Choroid plexus epithelial cell (primary cell): ENCODE results near the gene COQ9.

ENCODE experiments used
- DNase-seq: peaks from one replicate; pipeline ENCODE4 v3.0.0-alpha.2; 2010; ENCODE audit warnings: low read depth
- H3K4me3 ChIP-seq: 2 replicates; pipeline ENCODE4 v1.5.1; 2011; ENCODE audit warnings: low read depth, mild to moderate bottlenecking, control low read depth, low read length, moderate library complexity
- TF ChIP-seq, protein P1 (sequence below): conservative IDR thresholded peaks from 2 replicates; pipeline ENCODE4 v1.5.1; 2011; ENCODE audit warnings: low read depth, mild to moderate bottlenecking, control low read depth, inconsistent platforms, low read length, moderate library complexity

The COQ9 gene

DNA sequence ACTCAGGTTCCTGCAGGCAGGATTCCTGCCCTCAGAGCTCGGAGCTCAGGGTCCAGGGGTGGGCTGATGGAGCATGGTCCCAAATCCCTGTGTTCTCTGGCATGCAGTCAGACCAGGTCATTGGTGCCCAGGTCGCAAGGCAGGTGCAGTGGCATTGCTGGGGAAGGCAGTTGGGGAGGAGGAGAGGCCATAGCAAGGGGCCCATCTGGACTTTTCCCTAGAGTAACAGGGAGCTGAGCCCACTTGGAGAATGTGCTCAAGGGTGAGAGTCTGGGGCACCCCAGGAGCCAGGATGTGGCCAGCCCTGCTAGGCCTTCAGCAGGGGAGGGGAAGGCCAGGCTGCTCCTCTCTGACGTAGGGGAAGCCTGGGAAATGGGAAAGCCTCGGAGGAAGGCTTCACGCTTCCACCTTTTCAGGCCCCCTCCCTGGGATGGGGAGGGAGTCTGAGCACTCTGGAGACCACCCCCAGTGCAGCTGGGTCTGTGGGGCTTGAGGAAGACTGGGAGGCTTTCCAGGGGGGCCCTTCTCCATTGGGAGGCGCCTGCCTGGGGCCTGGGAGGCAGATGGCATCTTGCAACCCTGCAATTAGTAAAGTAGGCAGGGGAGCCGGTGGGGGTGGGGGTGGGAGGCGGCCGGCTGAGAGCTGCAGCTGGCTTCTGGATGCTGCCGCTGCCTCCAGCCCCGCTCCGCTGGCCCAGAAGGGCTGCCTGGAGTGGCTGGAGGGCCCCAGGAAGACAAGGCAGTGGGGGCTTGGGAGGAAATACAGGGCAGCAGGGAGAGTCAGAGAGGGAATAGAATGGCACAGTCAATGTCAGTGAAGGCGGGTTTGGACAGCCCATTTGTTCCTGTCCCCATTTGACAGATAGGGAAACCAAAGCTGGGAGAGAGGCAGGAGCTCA lies 60.1 kb downstream of the COQ9 start:
- no peak for DNase-seq
- TF ChIP-seq, protein P1, sequence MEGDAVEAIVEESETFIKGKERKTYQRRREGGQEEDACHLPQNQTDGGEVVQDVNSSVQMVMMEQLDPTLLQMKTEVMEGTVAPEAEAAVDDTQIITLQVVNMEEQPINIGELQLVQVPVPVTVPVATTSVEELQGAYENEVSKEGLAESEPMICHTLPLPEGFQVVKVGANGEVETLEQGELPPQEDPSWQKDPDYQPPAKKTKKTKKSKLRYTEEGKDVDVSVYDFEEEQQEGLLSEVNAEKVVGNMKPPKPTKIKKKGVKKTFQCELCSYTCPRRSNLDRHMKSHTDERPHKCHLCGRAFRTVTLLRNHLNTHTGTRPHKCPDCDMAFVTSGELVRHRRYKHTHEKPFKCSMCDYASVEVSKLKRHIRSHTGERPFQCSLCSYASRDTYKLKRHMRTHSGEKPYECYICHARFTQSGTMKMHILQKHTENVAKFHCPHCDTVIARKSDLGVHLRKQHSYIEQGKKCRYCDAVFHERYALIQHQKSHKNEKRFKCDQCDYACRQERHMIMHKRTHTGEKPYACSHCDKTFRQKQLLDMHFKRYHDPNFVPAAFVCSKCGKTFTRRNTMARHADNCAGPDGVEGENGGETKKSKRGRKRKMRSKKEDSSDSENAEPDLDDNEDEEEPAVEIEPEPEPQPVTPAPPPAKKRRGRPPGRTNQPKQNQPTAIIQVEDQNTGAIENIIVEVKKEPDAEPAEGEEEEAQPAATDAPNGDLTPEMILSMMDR, result no peak
- no peak overlapping the region for H3K4me3 ChIP-seq

DNA sequence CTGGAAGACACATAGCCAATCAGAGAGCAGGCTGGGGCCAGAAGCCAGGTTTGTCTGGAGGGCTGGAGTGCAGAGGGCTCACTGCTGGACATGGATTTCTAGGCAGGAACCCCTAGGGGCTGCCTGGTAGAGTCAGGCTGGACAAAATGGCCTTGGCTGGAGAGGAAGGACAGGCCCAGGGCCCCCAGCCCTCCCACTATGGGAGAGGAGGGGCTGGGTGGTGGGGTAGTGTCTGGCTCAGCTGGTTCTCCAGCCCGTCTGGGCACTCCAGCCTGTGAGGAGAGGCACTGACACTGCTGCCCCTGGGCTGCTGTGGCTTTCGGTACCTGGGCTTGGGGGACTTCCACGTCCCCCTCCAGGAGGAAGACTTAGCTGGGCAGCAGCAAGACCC lies 60.8 kb downstream of the COQ9 start:
- DNase-seq, result no peak
- H3K4me3 ChIP-seq, result no peak overlapping the region
- TF ChIP-seq, protein P1, result no peak

DNA sequence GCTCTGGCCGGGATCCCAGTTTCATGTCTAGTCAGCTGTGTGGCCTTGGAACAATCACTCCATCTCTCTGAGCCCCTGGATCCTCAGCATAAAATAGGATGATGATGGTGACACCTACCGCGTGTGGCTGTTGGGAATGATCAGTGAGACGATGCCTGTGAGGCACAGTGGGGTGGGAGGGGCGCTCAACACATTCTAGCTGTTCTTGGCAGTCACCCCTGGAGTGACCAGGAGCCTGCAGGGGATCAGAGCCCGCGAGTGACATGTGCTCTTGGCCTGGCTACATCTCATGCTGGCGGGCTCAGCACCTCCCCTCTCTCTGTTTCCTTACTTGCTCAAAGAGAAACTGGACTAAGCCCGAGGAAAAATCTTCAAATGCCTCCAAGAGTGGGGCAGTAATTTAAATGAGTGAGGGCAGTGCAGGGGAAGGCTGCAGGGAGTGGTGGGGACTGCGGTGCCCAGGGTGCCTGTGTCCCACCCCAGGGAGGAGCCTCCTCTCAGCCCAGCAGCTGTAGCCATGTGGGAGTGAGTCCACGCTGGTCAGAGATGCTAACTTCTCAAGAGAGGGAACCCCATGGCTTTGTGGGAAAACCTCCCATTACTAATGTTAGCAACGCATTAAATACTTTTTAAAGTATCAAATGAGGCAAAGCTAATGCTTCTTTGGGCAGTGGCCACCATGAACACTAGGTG lies 62.1 kb downstream of the COQ9 start:
- H3K4me3 ChIP-seq, result no peak overlapping the region
- DNase-seq, result no peak
- TF ChIP-seq, protein P1, result no peak

DNA sequence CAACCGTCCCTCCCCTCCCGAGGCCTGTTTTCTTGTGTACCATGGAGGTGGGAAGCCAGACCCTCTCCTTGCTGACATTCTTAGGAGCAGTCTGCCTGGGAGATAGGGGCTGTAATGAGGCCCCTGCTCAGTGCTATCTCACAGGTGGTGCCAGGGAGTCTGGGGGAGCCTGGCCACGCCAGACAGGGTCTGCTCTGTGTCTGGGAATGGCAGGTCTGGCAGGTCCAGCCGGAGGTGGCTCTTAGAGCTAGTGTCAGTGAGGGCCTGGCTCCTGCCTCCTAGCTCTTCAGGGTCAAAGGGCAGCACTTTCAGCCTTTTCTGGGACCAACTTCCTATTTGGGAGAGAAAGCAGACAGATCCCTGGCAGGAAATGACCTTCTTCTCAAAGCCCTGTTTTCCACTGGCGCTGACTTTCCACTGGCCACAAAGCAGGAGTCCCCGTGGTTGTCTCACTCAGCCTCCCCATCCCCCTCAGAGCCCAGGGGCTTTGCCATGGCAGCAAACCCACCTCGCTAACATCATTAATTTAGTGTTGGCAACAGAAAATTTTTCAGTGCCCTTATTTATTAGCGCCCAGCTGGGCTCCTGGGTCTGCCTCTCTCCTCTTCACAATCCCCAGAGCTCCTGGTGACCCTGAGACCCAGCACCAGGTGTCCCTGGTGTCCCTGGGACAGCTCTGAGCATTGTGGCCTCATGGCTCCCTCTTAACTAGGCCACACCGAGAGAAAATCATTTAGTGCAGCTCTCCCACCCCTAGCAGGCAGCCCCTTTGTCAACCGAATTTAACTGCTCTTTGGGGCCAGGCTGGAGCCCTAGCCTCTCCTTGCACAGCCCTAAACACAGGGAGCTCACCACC lies 63.0 kb downstream of the COQ9 start:
- TF ChIP-seq, protein P1, result no peak
- no peak overlapping the region for H3K4me3 ChIP-seq
- DNase-seq, result no peak
